ENCODE measurements around the gene ADGRL1.
A peak's percentile ranks its signal among the peaks of the same experiment; 100 is the strongest.
"Not testable (repeated sequence)": the region's sequence is repeated elsewhere in the genome, so short reads cannot be mapped to it uniquely, and the experiment has no call there.

ADGRL1 gene

GRCh38 chr19:14205452-14206287 lies at the start of gene ADGRL1:
Gene ADGRL1, minus strand, starts transcription at chr19:14206169. Its CDS starts 22,567 bp downstream, at chr19:14183602.
- peak; percentile 30 to 38 for DNase-seq

GRCh38 chr19:14255316-14255715 lies 49.3 kb upstream of the ADGRL1 start:
- DNase-seq, result not testable (repeated sequence)

GRCh38 chr19:14253822-14254599 lies 48.0 kb upstream of the ADGRL1 start:
- DNase-seq, result peak in 1 of 2 donors; percentile 11

GRCh38 chr19:14252136-14252535 lies 46.2 kb upstream of the ADGRL1 start:
- DNase-seq, result not testable (repeated sequence)

GRCh38 chr19:14250870-14251269 lies 44.9 kb upstream of the ADGRL1 start:
- no peak for DNase-seq

- not testable (repeated sequence) for DNase-seq
Measured at GRCh38 chr19:14250315-14250714, 44.3 kb upstream of the ADGRL1 start.

- not testable (repeated sequence) for DNase-seq
Measured at GRCh38 chr19:14249891-14250290, 43.9 kb upstream of the ADGRL1 start.

GRCh38 chr19:14249012-14249754 lies 43.2 kb upstream of the ADGRL1 start:
- peak; percentile 9 to 10 for DNase-seq

GRCh38 chr19:14248578-14249011 lies 42.6 kb upstream of the ADGRL1 start:
- peak; percentile 38 to 41 for DNase-seq

- DNase-seq, result not testable (repeated sequence)
Measured at GRCh38 chr19:14247548-14248471, 41.8 kb upstream of the ADGRL1 start.

GRCh38 chr19:14247205-14247547 lies 41.2 kb upstream of the ADGRL1 start:
- DNase-seq, result not testable (repeated sequence)

- not testable (repeated sequence) for DNase-seq
Measured at GRCh38 chr19:14244393-14244792, 38.4 kb upstream of the ADGRL1 start.

GRCh38 chr19:14243718-14244117 lies 37.7 kb upstream of the ADGRL1 start:
- DNase-seq, result not testable (repeated sequence)

- DNase-seq, result no peak
Measured at GRCh38 chr19:14237014-14237941, 31.3 kb upstream of the ADGRL1 start.

GRCh38 chr19:14232945-14233344 lies 27.0 kb upstream of the ADGRL1 start:
- not testable (repeated sequence) for DNase-seq

GRCh38 chr19:14228446-14229071 lies 22.6 kb upstream of the ADGRL1 start:
- DNase-seq, result not testable (repeated sequence)

- DNase-seq, result not testable (repeated sequence)
Measured at GRCh38 chr19:14226498-14226897, 20.5 kb upstream of the ADGRL1 start.

GRCh38 chr19:14222886-14223285 lies 16.9 kb upstream of the ADGRL1 start:
- DNase-seq, result no peak

- peak; percentile 60 to 69 for DNase-seq
Measured at GRCh38 chr19:14221345-14221744, 15.4 kb upstream of the ADGRL1 start.
